GM18867 (cell line): ENCODE results near the gene STX1B.
A peak's percentile ranks its signal among the peaks of the same experiment; 100 is the strongest.
"Not testable (repeated sequence)": the region's sequence is repeated elsewhere in the genome, so short reads cannot be mapped to it uniquely, and the experiment has no call there.

Experiments used
- ATAC-seq: cut with Tn5 transposase; IDR thresholded peaks from one replicate; pipeline ENCODE4 v1.9.1; 2021; ENCODE audit warnings: mild to moderate bottlenecking, moderate library complexity; ENCODE audit not compliant: unreplicated experiment

The STX1B gene

GRCh38 chr16:31010585-31011325, at the start of gene STX1B:
TSS of gene STX1B (minus strand) at chr16:31010638. CDS start at chr16:31010396, 242 bp downstream.
- ATAC-seq: no peak

- no peak for ATAC-seq
Measured at GRCh38 chr16:31055613-31056012, 45.2 kb upstream of the STX1B start.

GRCh38 chr16:31052114-31052513, 41.7 kb upstream of the STX1B start:
- ATAC-seq: no peak

GRCh38 chr16:31050280-31051030, 40.0 kb upstream of the STX1B start:
- no peak for ATAC-seq

- no peak for ATAC-seq
Measured at GRCh38 chr16:31043898-31044481, 33.6 kb upstream of the STX1B start.

- ATAC-seq: no peak
Measured at GRCh38 chr16:31043352-31043751, 32.9 kb upstream of the STX1B start.

GRCh38 chr16:31042866-31043265, 32.4 kb upstream of the STX1B start:
- no peak for ATAC-seq

- ATAC-seq: no peak
Measured at GRCh38 chr16:31038993-31039392, 28.6 kb upstream of the STX1B start.

GRCh38 chr16:31036691-31037090, 26.3 kb upstream of the STX1B start:
- ATAC-seq: no peak

- ATAC-seq: peak; percentile 37
Measured at GRCh38 chr16:31033709-31034492, 23.5 kb upstream of the STX1B start.

- peak; percentile 87 for ATAC-seq
Measured at GRCh38 chr16:31032736-31033708, 22.6 kb upstream of the STX1B start, which contains the start of gene STX4. TSS of gene STX4 (plus strand) at chr16:31033558. CDS start at chr16:31033806, 248 bp downstream.

- ATAC-seq: no peak
Measured at GRCh38 chr16:31031276-31031675, 20.8 kb upstream of the STX1B start.

GRCh38 chr16:31029272-31029671, 18.8 kb upstream of the STX1B start:
- no peak for ATAC-seq

GRCh38 chr16:31025339-31025738, 14.9 kb upstream of the STX1B start:
- no peak for ATAC-seq

GRCh38 chr16:31023627-31024226, 13.3 kb upstream of the STX1B start:
- ATAC-seq: no peak

GRCh38 chr16:31023252-31023602, 12.8 kb upstream of the STX1B start:
- no peak for ATAC-seq

GRCh38 chr16:31022544-31023251, 12.3 kb upstream of the STX1B start:
- no peak for ATAC-seq

- no peak for ATAC-seq
Measured at GRCh38 chr16:31020536-31020935, 10.1 kb upstream of the STX1B start.

- not testable (repeated sequence) for ATAC-seq
Measured at GRCh38 chr16:31017756-31018155, 7.3 kb upstream of the STX1B start.
